Keratinocyte (primary cell): ENCODE data around the gene SAMD8. TPM values are rescaled to one million over a fixed set of nuclear protein-coding genes. Genes with fewer than 3 reads are reported as not detected.

Experiments used
- DNase-seq: peaks from one replicate; pipeline ENCODE4 v3.0.0-alpha.2; 2011; ENCODE audit warnings: low read depth, missing footprints, low spot score
- FAIRE-seq: peaks from 2 replicates; lab custom pipeline; 2011; peaks lifted over from hg19 to GRCh38; lab: Jason Lieb, UNC
- H2AFZ ChIP-seq: 2 replicates; pipeline ENCODE4 v1.6.0; 2012; ENCODE audit warnings: low read length, control low read depth, inconsistent platforms; ENCODE audit not compliant: control insufficient read depth
- H3K27ac ChIP-seq: 2 replicates; pipeline ENCODE4 v1.5.1; 2011; ENCODE audit warnings: low read length; ENCODE audit not compliant: control insufficient read depth, insufficient read depth
- H3K27me3 ChIP-seq: 3 replicates; pipeline ENCODE4 v1.6.0; 2011; ENCODE audit warnings: low read length; ENCODE audit not compliant: control insufficient read depth, insufficient read depth; ENCODE audit errors: extremely low read depth
- H3K36me3 ChIP-seq, 2 experiments: 2 replicates in 1 of 2; 3 replicates in 1 of 2; pipeline ENCODE4 v1.5.1; 2011; ENCODE audit warnings: low read length in 2 of 2, mild to moderate bottlenecking in 1 of 2; ENCODE audit not compliant: control insufficient read depth in 2 of 2, insufficient read depth in 2 of 2; ENCODE audit errors: extremely low read depth in 1 of 2
- H3K4me1 ChIP-seq: 3 replicates; pipeline ENCODE4 v1.5.1; 2011; ENCODE audit warnings: low read length; ENCODE audit not compliant: control insufficient read depth, insufficient read depth; ENCODE audit errors: extremely low read depth
- H3K4me2 ChIP-seq: 3 replicates; pipeline ENCODE4 v1.6.0; 2011; ENCODE audit warnings: low read depth, low read length; ENCODE audit not compliant: control insufficient read depth, insufficient read depth; ENCODE audit errors: extremely low read depth
- H3K4me3 ChIP-seq, 3 experiments: fragments of 200-600 bp in 1 of 3; sonication (generic) in 1 of 3; 2 replicates in 2 of 3; 3 replicates in 1 of 3; pipeline ENCODE4 v1.5.1; 2011 to 2016; ENCODE audit warnings: low read length in 3 of 3, mild to moderate bottlenecking in 3 of 3, control low read depth in 2 of 3, inconsistent platforms in 1 of 3, low read depth in 1 of 3, mixed read lengths in 1 of 3, mixed run types in 1 of 3, moderate library complexity in 1 of 3; ENCODE audit not compliant: control insufficient read depth in 2 of 3, insufficient read depth in 2 of 3; ENCODE audit errors: extremely low read depth in 1 of 3
- H3K79me2 ChIP-seq: 2 replicates; pipeline ENCODE4 v1.6.0; 2012; ENCODE audit warnings: low read length; ENCODE audit not compliant: control insufficient read depth, insufficient read depth
- H3K9ac ChIP-seq: 3 replicates; pipeline ENCODE4 v1.6.0; 2011; ENCODE audit warnings: low read length; ENCODE audit not compliant: control insufficient read depth, insufficient read depth; ENCODE audit errors: extremely low read depth
- H3K9me1 ChIP-seq: 3 replicates; pipeline ENCODE4 v1.6.0; 2011; ENCODE audit warnings: low read length; ENCODE audit not compliant: control insufficient read depth, insufficient read depth; ENCODE audit errors: extremely low read depth
- H3K9me3 ChIP-seq: 2 replicates; pipeline ENCODE4 v1.5.1; 2012; ENCODE audit warnings: low read depth, low read length; ENCODE audit not compliant: control insufficient read depth
- H4K20me1 ChIP-seq: 3 replicates; pipeline ENCODE4 v1.6.0; 2011; ENCODE audit warnings: low read length; ENCODE audit not compliant: control insufficient read depth, insufficient read depth; ENCODE audit errors: extremely low read depth
- CTCF ChIP-seq, 3 experiments: IDR thresholded peaks in 1 of 3; conservative IDR thresholded peaks in 1 of 3; optimal IDR thresholded peaks in 1 of 3; 2 replicates in 2 of 3; 3 replicates in 1 of 3; pipeline versions ENCODE3 to v1.5.1; 2011; ENCODE audit warnings: low read length in 3 of 3, mild to moderate bottlenecking in 3 of 3, moderate library complexity in 2 of 3, control low read depth in 1 of 3, inconsistent platforms in 1 of 3; ENCODE audit not compliant: insufficient read depth in 2 of 3; ENCODE audit errors: extremely low read depth in 1 of 3
- EZH2 ChIP-seq: IDR thresholded peaks from one replicate; pipeline ENCODE4 v1.6.1; 2012; ENCODE audit warnings: inconsistent platforms, mild to moderate bottlenecking, low read length, moderate library complexity
- dilution Hi-C: fragments of 300-500 bp; cut with MboI; formaldehyde crosslinking; loops from one replicate; pipeline ENCODE4 v1.7.0; 2020; ENCODE audit warnings: low sequenced_read_pairs; ENCODE audit not compliant: extremely low pct_ligation_motif_present
- polyA plus RNA-seq, 5 experiments: library from polyadenylated mRNA; depleted of rRNA in 3 of 5; stranded (reverse) in 3 of 5; stranded (forward) in 1 of 5; unstranded in 1 of 5; fragments of >200 nt; gene quantifications; 1 replicate in 1 of 5; 2 replicates in 3 of 5; 3 replicates in 1 of 5; pipeline versions ENCODE4 v1.2.1 to v1.2.3, GENCODE V29; 2011 to 2012; ENCODE audit warnings: missing spikeins in 2 of 5, low read depth in 1 of 5, low replicate concordance in 1 of 5

Gene SAMD8
- polyA plus RNA-seq, 1 donor (not counting 4 experiments of a cell fraction or from before 2014, with no cell fraction given): 31.7 TPM

GRCh38 chr10:75065076-75065475 lies 46.4 kb upstream of the SAMD8 start:
- dilution Hi-C loops: no loop called here
- no peaks in the 10 kb centered on the region for H3K36me3 ChIP-seq
- no peaks in the 10 kb centered on the region for H4K20me1 ChIP-seq
- no peak overlapping the region for H3K9ac ChIP-seq
- no peak for FAIRE-seq
- no peak overlapping the region for H3K4me2 ChIP-seq
- no peak for DNase-seq
- no peak overlapping the region for H2AFZ ChIP-seq
- H3K27me3 ChIP-seq: no peaks in the 10 kb centered on the region
- no peak overlapping the region for H3K4me3 ChIP-seq
- no peaks in the 10 kb centered on the region for H3K79me2 ChIP-seq
- H3K9me1 ChIP-seq: no peaks in the 10 kb centered on the region
- H3K27ac ChIP-seq: no peak overlapping the region
- H3K4me1 ChIP-seq: no peaks in the 10 kb centered on the region
- no peaks in the 10 kb centered on the region for H3K9me3 ChIP-seq
- TF ChIP-seq EZH2: no peak
- no peak for TF ChIP-seq CTCF (optimal IDR thresholded peaks at IDR 0.05 in 1 of 3, IDR thresholded peaks at IDR 0.05 in 1 of 3, conservative IDR thresholded peaks at IDR 0.05 in 1 of 3; ENCODE audit: extremely low read depth in 1 of 3, insufficient read depth in 2 of 3, low read length in 3 of 3)

- no peak for TF ChIP-seq EZH2
- no peak for TF ChIP-seq CTCF (optimal IDR thresholded peaks at IDR 0.05 in 1 of 3, IDR thresholded peaks at IDR 0.05 in 1 of 3, conservative IDR thresholded peaks at IDR 0.05 in 1 of 3; ENCODE audit: extremely low read depth in 1 of 3, insufficient read depth in 2 of 3, low read length in 3 of 3)
- Histone ChIP-seq H3K79me2 (no peaks in the 10 kb centered on the region), H3K27me3 (no peaks in the 10 kb centered on the region), H3K9me3 (no peaks in the 10 kb centered on the region), H3K4me3 (no peak overlapping the region), H3K36me3 (no peaks in the 10 kb centered on the region), H3K4me2 (no peak overlapping the region), H4K20me1 (no peaks in the 10 kb centered on the region), H3K9ac (no peak overlapping the region), H3K9me1 (no peaks in the 10 kb centered on the region), H2AFZ (no peak overlapping the region), H3K27ac (no peak overlapping the region), H3K4me1 (no peaks in the 10 kb centered on the region)
- DNase-seq (no peak), FAIRE-seq (no peak)
- dilution Hi-C loops: no loop called here
Measured at GRCh38 chr10:75066271-75066670, 45.2 kb upstream of the SAMD8 start.
